Fibroblast of lung (primary cell): ENCODE results near the gene PDE5A. TPM values are rescaled to one million over a fixed set of nuclear protein-coding genes. Genes with fewer than 3 reads are reported as not detected.

Experiments used
- DNase-seq, 2 donors: peaks; one replicate each; pipeline versions ENCODE4 v3.0.0 to v3.0.0-alpha.2; 2010; ENCODE audit warnings: low read depth in 2 of 2
- H2AFZ ChIP-seq: 2 replicates; pipeline ENCODE4 v1.5.1; 2012; ENCODE audit warnings: low read length, control low read depth, inconsistent platforms
- H3K27ac ChIP-seq: 2 replicates; pipeline ENCODE4 v1.5.1; 2011; ENCODE audit warnings: low read length, control low read depth; ENCODE audit not compliant: insufficient read depth
- H3K27me3 ChIP-seq: 2 replicates; pipeline ENCODE4 v1.5.1; 2011; ENCODE audit warnings: mild to moderate bottlenecking, low read length; ENCODE audit not compliant: control insufficient read depth, insufficient read depth
- H3K36me3 ChIP-seq: 2 replicates; pipeline ENCODE4 v1.5.1; 2011; ENCODE audit warnings: low read length; ENCODE audit not compliant: control insufficient read depth, insufficient read depth
- H3K4me1 ChIP-seq: 2 replicates; pipeline ENCODE4 v1.5.1; 2011; ENCODE audit warnings: low read length; ENCODE audit not compliant: control insufficient read depth, insufficient read depth; ENCODE audit errors: extremely low read depth
- H3K4me2 ChIP-seq: 2 replicates; pipeline ENCODE4 v1.5.1; 2011; ENCODE audit warnings: low read length, control low read depth; ENCODE audit not compliant: insufficient read depth; ENCODE audit errors: extremely low read depth
- H3K4me3 ChIP-seq, 4 experiments: fragments of 200-600 bp in 1 of 4; sonication (generic) in 1 of 4; replicated peaks in 1 of 4; 2 replicates each; pipeline ENCODE4 v1.5.1; 2011 to 2016; ENCODE audit warnings: low read length in 4 of 4, low read depth in 3 of 4, mild to moderate bottlenecking in 3 of 4, control low read depth in 2 of 4, inconsistent platforms in 1 of 4, mixed read lengths in 1 of 4; ENCODE audit not compliant: insufficient read depth in 1 of 4; ENCODE audit errors: control extremely low read depth in 1 of 4
- H3K79me2 ChIP-seq: 2 replicates; pipeline ENCODE4 v1.5.1; 2012; ENCODE audit warnings: mild to moderate bottlenecking, low read length, inconsistent platforms; ENCODE audit not compliant: control insufficient read depth, insufficient read depth
- H3K9ac ChIP-seq: 2 replicates; pipeline ENCODE4 v1.5.1; 2011; ENCODE audit warnings: mild to moderate bottlenecking, low read length, control low read depth; ENCODE audit not compliant: insufficient read depth
- H3K9me3 ChIP-seq: 2 replicates; pipeline ENCODE4 v1.5.1; 2012; ENCODE audit warnings: low read depth, low read length; ENCODE audit not compliant: control insufficient read depth, insufficient read depth
- H4K20me1 ChIP-seq: 2 replicates; pipeline ENCODE4 v1.5.1; 2011; ENCODE audit warnings: low read length; ENCODE audit not compliant: control insufficient read depth, insufficient read depth; ENCODE audit errors: extremely low read depth
- EZH2 ChIP-seq: IDR thresholded peaks from 2 replicates; pipeline ENCODE4 v1.5.1; 2012; ENCODE audit warnings: low read length, control low read depth, mild to moderate bottlenecking; ENCODE audit errors: missing control alignments
- polyA plus RNA-seq, 2 donors: library from polyadenylated mRNA; depleted of rRNA in 1 of 2; stranded (reverse) in 1 of 2; unstranded in 1 of 2; fragments of >200 nt; gene quantifications; 2 replicates each; pipeline ENCODE4 v1.2.1, GENCODE V29; 2011 to 2012; ENCODE audit warnings: missing spikeins in 1 of 2
- total RNA-seq: library from RNA; depleted of rRNA; stranded (reverse); fragments of >200 nt; gene quantifications from 2 replicates; pipeline ENCODE4 v1.2.1, GENCODE V29; 2014
- TF ChIP-seq, protein P1 (sequence below), 2 donors: IDR thresholded peaks in 1 of 2; conservative IDR thresholded peaks in 1 of 2; 1 replicate in 1 of 2; 2 replicates in 1 of 2; pipeline ENCODE4 v1.5.1; 2011 to 2012; ENCODE audit warnings: low read length in 2 of 2, control low read depth in 1 of 2, inconsistent platforms in 1 of 2, low read depth in 1 of 2, mild to moderate bottlenecking in 1 of 2

The PDE5A gene
- total and polyA plus RNA-seq, 2 donors (not counting 1 experiment from before 2014, with no cell fraction given): 197 to 832 TPM

DNA sequence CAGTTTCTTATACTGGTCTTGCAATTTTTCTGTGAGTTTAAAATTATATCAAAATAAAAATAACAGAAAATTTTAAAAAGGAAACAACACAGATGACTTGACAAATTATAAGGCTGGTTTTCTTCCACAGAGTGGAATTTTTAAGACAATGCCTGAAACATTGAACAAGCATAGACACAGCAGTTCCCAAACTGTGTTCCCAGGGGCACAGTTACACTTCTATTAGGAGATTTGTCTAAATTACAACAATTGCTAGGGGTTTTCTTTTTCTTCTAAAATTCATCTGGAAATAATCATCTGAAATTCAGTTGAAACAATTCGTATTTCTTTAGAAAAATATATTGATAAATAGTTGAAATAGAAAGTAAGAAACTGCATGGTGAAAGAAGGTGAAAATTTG, 26.2 kb downstream of the PDE5A start:
- H3K27me3 ChIP-seq: no peaks in the 10 kb centered on the region
- H3K79me2 ChIP-seq: peaks cover 90% of the 10 kb centered on the region
- no peak overlapping the region for H2AFZ ChIP-seq
- H3K36me3 ChIP-seq: peaks cover 19% of the 10 kb centered on the region
- no peak for TF ChIP-seq EZH2
- TF ChIP-seq, protein P1, sequence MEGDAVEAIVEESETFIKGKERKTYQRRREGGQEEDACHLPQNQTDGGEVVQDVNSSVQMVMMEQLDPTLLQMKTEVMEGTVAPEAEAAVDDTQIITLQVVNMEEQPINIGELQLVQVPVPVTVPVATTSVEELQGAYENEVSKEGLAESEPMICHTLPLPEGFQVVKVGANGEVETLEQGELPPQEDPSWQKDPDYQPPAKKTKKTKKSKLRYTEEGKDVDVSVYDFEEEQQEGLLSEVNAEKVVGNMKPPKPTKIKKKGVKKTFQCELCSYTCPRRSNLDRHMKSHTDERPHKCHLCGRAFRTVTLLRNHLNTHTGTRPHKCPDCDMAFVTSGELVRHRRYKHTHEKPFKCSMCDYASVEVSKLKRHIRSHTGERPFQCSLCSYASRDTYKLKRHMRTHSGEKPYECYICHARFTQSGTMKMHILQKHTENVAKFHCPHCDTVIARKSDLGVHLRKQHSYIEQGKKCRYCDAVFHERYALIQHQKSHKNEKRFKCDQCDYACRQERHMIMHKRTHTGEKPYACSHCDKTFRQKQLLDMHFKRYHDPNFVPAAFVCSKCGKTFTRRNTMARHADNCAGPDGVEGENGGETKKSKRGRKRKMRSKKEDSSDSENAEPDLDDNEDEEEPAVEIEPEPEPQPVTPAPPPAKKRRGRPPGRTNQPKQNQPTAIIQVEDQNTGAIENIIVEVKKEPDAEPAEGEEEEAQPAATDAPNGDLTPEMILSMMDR (conservative IDR thresholded peaks at IDR 0.05 in 1 of 2, IDR thresholded peaks at IDR 0.05 in 1 of 2; ENCODE audit: low read depth in 1 of 2, low read length in 2 of 2): no peak
- H3K4me2 ChIP-seq: no peak overlapping the region
- H3K9ac ChIP-seq: no peak overlapping the region
- no peak overlapping the region for H3K4me3 ChIP-seq
- no peaks in the 10 kb centered on the region for H3K9me3 ChIP-seq
- H4K20me1 ChIP-seq: peaks cover 20% of the 10 kb centered on the region
- H3K27ac ChIP-seq: no peak overlapping the region
- H3K4me1 ChIP-seq: peaks cover 2% of the 10 kb centered on the region
- no peak for DNase-seq

DNA sequence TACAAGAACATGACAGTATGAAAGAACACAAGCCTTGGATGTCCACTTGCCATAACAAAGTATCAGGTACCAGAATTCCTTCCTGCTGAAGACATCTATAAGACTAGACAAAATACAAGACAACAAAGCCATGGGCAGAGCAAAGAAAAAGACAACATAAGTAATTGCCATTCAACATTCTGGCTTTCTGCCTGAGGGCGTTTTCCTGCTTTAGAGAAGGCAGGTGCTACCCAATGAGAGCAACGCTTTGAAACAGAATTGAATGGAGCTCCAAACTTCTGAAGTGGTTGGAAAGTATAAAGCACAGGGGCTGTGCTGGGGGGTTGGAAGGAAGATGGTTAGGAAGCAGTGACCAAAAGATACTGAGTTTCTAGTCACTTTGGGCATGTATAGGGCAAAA, 30.1 kb downstream of the PDE5A start:
- DNase-seq: no peak
- Histone ChIP-seq H4K20me1 (peaks cover 25% of the 10 kb centered on the region), H3K4me1 (peaks cover 3% of the 10 kb centered on the region), H3K27me3 (no peaks in the 10 kb centered on the region), H3K9ac (no peak overlapping the region), H3K79me2 (peaks cover 88% of the 10 kb centered on the region), H3K4me2 (peak overlapping the region; percentile 7), H2AFZ (no peak overlapping the region), H3K27ac (no peak overlapping the region), H3K9me3 (no peaks in the 10 kb centered on the region), H3K36me3 (peaks cover 16% of the 10 kb centered on the region), H3K4me3 (peak overlapping the region in 1 of 4 experiments; percentile 11)
- TF ChIP-seq, protein P1 (conservative IDR thresholded peaks at IDR 0.05 in 1 of 2, IDR thresholded peaks at IDR 0.05 in 1 of 2; ENCODE audit: low read depth in 1 of 2, low read length in 2 of 2): no peak
- TF ChIP-seq EZH2: no peak

DNA sequence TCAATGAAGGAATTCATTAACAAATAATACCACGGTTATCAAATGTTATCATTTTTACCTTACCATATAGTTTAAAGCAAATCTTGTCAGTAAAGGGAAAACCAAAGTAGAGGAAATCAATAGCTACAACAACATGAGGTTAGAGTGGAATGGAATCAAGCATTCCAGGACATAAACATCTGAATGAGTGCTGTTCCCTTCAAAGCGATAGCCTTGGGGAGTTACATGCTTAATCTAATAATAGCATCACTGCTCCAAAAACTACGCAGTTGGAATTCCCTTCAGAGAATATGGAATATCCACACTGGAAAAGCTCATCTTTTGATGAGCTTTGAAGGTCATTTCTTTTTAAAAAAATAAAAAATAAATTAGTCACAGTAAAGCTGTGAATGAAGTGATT, 31.2 kb downstream of the PDE5A start:
- H3K9me3 ChIP-seq: no peaks in the 10 kb centered on the region
- H3K79me2 ChIP-seq: peaks cover 86% of the 10 kb centered on the region
- H3K4me2 ChIP-seq: no peak overlapping the region
- H2AFZ ChIP-seq: no peak overlapping the region
- peak in 1 of 2 donors; percentile 38 for DNase-seq
- H3K36me3 ChIP-seq: peaks cover 14% of the 10 kb centered on the region
- H3K27ac ChIP-seq: no peak overlapping the region
- H4K20me1 ChIP-seq: peaks cover 25% of the 10 kb centered on the region
- TF ChIP-seq, protein P1 (conservative IDR thresholded peaks at IDR 0.05 in 1 of 2, IDR thresholded peaks at IDR 0.05 in 1 of 2; ENCODE audit: low read depth in 1 of 2, low read length in 2 of 2): no peak
- TF ChIP-seq EZH2: no peak
- peak overlapping the region in 1 of 4 experiments; percentile 14 for H3K4me3 ChIP-seq
- no peaks in the 10 kb centered on the region for H3K27me3 ChIP-seq
- H3K4me1 ChIP-seq: peaks cover 5% of the 10 kb centered on the region
- H3K9ac ChIP-seq: no peak overlapping the region
